ENCODE results near the gene ARHGEF17. TPM values are rescaled to one million over a fixed set of nuclear protein-coding genes. Genes with fewer than 3 reads are reported as not detected.
A peak's percentile ranks its signal among the peaks of the same experiment; 100 is the strongest.
"Not testable (repeated sequence)": the region's sequence is repeated elsewhere in the genome, so short reads cannot be mapped to it uniquely, and the experiment has no call there.

The ARHGEF17 gene
- total RNA-seq, 3 donors from 2014 or later: 7.6 to 75.8 (median 13.6) TPM

- H3K36me3 ChIP-seq (ENCODE audit: low read depth): no peaks in the 10 kb centered on the region
- H3K4me3 ChIP-seq: no peak within 1 kb of the TSS
- intact Hi-C loops (cut with DNase I, micrococcal nuclease): no loop called here
- H3K9me3 ChIP-seq: no peaks in the 10 kb centered on the region
- no peak for DNase-seq
- no peak for TF ChIP-seq CTCF (IDR thresholded peaks at IDR 0.05)
- peaks cover 12% of the 10 kb centered on the region for H3K4me1 ChIP-seq (ENCODE audit: low read depth)
- ATAC-seq: peak; percentile 44
Observed at GRCh38 chr11:73271936-73272679, 36.0 kb upstream of the ARHGEF17 start, which contains the start of gene P2RY6. TSS of gene P2RY6 (plus strand) at chr11:73272338. CDS start at chr11:73296519, 24,181 bp downstream.

- Histone ChIP-seq H3K9me3 (no peaks in the 10 kb centered on the region), H3K4me1 (ENCODE audit: low read depth) (peaks cover 12% of the 10 kb centered on the region), H3K4me3 (no peak overlapping the region), H3K36me3 (ENCODE audit: low read depth) (no peaks in the 10 kb centered on the region)
- ATAC-seq (no peak), DNase-seq (no peak)
- intact Hi-C loops (cut with DNase I, micrococcal nuclease): no loop called here
- no peak for TF ChIP-seq CTCF (IDR thresholded peaks at IDR 0.05)
Observed at GRCh38 chr11:73272680-73273038, 35.4 kb upstream of the ARHGEF17 start.

GRCh38 chr11:73273222-73273895 is 34.7 kb upstream of the ARHGEF17 start:
- Histone ChIP-seq H3K36me3 (ENCODE audit: low read depth) (no peaks in the 10 kb centered on the region), H3K9me3 (no peaks in the 10 kb centered on the region), H3K4me3 (no peak overlapping the region), H3K4me1 (ENCODE audit: low read depth) (peaks cover 12% of the 10 kb centered on the region)
- no peak for TF ChIP-seq CTCF (IDR thresholded peaks at IDR 0.05)
- DNase-seq (no peak), ATAC-seq (no peak)
- intact Hi-C loops (cut with DNase I, micrococcal nuclease): no loop called here

- DNase-seq; H3K36me3 ChIP-seq (ENCODE audit: low read depth); ATAC-seq; H3K9me3 ChIP-seq; intact Hi-C loops (cut with DNase I, micrococcal nuclease); H3K4me3 ChIP-seq: not testable (repeated sequence)
- peaks cover 12% of the 10 kb centered on the region for H3K4me1 ChIP-seq (ENCODE audit: low read depth)
Observed at GRCh38 chr11:73274191-73274590, 33.9 kb upstream of the ARHGEF17 start.

GRCh38 chr11:73274722-73275380 is 33.2 kb upstream of the ARHGEF17 start:
- intact Hi-C loops (cut with DNase I, micrococcal nuclease): no loop called here
- TF ChIP-seq CTCF (IDR thresholded peaks at IDR 0.05): no peak
- Histone ChIP-seq H3K4me3 (no peak overlapping the region), H3K4me1 (ENCODE audit: low read depth) (peaks cover 12% of the 10 kb centered on the region), H3K9me3 (no peaks in the 10 kb centered on the region), H3K36me3 (ENCODE audit: low read depth) (no peaks in the 10 kb centered on the region)
- DNase-seq: no peak
- ATAC-seq: peak; percentile 28

GRCh38 chr11:73275381-73275750 is 32.7 kb upstream of the ARHGEF17 start:
- no peak for TF ChIP-seq CTCF (IDR thresholded peaks at IDR 0.05)
- ATAC-seq: no peak
- H3K9me3 ChIP-seq: no peaks in the 10 kb centered on the region
- no peaks in the 10 kb centered on the region for H3K36me3 ChIP-seq (ENCODE audit: low read depth)
- H3K4me1 ChIP-seq (ENCODE audit: low read depth): peaks cover 8% of the 10 kb centered on the region
- intact Hi-C loops (cut with DNase I, micrococcal nuclease): no loop called here
- H3K4me3 ChIP-seq: no peak overlapping the region
- no peak for DNase-seq
